ENCODE results near the gene FLYWCH2.
A peak's percentile ranks its signal among the peaks of the same experiment; 100 is the strongest.

FLYWCH2 gene

DNA sequence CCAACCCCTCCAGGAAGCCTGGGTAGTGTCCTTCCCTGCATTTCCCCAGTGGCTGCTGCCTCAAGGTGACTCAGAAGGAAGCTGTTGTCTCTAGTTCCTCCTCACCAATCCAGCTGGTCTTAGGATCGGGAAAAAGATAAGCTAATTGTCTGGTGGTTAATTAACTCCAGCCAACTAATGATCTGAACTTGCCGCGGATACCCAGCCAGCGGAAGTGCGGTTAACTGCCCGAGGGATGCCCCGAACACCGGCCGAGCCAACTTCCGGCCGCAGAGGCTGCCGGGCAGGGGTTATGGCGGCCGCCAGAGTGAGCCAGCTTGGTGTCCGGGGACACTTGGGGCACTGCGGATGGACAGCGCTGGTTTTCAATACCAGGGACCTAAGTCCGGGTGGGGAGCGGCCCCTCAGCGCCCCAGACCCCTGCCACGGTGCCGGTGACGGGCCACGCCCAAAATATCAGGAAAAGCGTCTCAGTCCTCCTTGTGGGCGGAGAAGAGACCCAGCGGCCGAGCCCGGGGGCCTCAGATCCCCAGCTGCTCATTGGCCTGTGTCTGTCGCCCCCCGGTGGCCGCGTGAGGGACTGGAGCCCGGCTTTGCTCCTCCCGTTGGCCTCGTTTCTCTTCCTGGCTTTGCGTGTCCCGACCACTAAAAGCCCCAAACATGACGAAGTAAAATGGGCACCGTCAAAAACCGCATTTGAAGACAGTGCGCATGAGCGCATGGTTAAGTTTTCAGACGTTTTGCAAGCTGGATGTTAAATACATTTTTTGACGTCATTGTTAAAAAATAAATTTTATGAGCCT lies 14.8 kb upstream of the FLYWCH2 start:
- peak overlapping the region; percentile 62 for H3K4me3 ChIP-seq (ENCODE audit: low read depth, low read length)
- TF ChIP-seq, protein P1, sequence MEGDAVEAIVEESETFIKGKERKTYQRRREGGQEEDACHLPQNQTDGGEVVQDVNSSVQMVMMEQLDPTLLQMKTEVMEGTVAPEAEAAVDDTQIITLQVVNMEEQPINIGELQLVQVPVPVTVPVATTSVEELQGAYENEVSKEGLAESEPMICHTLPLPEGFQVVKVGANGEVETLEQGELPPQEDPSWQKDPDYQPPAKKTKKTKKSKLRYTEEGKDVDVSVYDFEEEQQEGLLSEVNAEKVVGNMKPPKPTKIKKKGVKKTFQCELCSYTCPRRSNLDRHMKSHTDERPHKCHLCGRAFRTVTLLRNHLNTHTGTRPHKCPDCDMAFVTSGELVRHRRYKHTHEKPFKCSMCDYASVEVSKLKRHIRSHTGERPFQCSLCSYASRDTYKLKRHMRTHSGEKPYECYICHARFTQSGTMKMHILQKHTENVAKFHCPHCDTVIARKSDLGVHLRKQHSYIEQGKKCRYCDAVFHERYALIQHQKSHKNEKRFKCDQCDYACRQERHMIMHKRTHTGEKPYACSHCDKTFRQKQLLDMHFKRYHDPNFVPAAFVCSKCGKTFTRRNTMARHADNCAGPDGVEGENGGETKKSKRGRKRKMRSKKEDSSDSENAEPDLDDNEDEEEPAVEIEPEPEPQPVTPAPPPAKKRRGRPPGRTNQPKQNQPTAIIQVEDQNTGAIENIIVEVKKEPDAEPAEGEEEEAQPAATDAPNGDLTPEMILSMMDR (IDR thresholded peaks at IDR 0.05; ENCODE audit: low read depth, low read length): peak; percentile 96
- DNase-seq (ENCODE audit: low read depth, low spot score): peak; percentile 94
- in situ Hi-C loops (cut with HindIII; ENCODE audit: low sequenced_read_pairs): no loop called here

DNA sequence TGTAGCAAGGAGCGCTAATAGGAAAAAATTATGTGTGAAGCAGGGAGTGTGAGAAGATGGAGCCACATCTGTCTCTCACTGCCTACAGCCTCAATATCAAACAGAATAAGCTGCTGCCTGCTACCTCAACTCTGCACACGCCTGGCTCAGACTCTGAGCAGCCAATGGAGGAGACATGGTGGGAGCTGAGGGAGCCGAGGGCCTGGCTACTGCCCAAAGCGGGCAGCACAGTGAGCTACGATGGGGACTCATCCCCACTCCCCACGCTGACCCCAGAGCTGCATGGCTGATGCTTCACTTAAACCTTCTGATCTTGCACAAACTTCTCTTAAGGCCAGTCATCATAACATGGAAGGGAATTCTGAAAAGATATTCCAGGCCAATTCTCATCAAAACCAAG lies 11.1 kb upstream of the FLYWCH2 start:
- DNase-seq (ENCODE audit: low read depth, low spot score): no peak
- TF ChIP-seq, protein P1 (IDR thresholded peaks at IDR 0.05; ENCODE audit: low read depth, low read length): no peak
- no peak overlapping the region for H3K4me3 ChIP-seq (ENCODE audit: low read depth, low read length)
- in situ Hi-C loops (cut with HindIII; ENCODE audit: low sequenced_read_pairs): no loop called here

DNA sequence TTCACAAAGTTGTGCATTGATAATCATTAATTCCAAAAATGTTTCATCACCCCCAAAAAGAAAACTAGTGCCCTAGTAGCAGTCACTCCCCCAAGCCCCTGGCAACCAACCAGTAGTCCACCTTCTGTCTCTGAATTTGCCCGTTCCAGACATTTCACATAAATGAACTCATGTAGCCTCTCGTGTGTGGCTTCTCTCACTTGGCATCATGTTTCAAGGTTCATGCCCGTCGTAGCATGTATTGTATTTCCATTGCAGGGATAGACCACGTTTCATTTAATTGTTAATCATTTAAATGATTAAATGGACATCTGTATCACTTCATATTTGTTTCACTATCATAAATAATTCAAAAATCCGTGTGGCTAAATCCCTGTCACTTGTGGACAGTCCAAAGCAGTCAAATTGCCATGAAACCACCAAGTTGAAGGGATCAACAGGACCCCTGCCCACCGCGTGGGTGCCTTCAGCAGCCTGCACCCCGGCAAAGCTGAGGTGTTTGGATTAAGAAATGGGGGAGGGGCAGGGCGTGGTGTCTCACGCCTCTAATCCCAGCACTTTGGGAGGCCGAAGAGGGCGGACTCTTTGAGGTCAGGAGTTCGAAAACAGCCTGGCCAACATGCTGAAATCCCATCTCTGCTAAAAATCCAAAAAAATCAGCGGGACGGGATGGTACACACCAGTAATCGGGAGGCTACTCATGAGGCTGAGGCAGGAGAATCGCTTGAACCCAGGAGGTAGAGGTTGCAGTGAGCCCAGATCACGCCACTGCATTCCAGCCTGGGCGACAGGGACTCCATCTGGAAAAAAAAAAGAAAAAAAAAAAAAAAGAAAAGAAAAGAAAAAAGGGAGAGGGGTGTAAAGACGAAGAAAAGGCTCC lies 8.7 kb upstream of the FLYWCH2 start:
- TF ChIP-seq, protein P1 (IDR thresholded peaks at IDR 0.05; ENCODE audit: low read depth, low read length): no peak
- no peak for DNase-seq (ENCODE audit: low read depth, low spot score)
- H3K4me3 ChIP-seq (ENCODE audit: low read depth, low read length): no peak overlapping the region
- in situ Hi-C loops (cut with HindIII; ENCODE audit: low sequenced_read_pairs): no loop called here

DNA sequence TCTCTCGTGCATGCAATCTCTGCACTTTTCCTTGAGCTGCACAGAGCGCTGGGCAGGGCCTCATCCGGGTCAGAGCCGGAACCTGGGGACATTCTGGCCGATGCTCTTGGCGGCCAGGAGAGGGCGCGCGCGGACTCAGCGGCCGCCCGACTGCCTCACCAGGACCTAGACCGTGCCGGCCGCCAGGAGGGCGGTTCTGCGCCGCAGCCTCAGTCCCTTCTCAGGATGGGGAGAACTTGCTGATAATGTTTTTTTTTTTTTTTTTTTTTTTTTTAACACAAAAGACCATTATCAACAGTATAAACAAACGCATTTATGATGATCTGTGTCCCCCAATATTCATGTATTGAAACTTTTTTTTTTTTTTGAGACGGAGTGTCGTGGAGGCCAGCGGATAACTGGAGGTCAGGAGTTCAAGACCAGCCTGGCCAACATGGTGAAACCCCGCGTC lies 8.1 kb upstream of the FLYWCH2 start:
- TF ChIP-seq, protein P1 (IDR thresholded peaks at IDR 0.05; ENCODE audit: low read depth, low read length): peak; percentile 91
- no peak overlapping the region for H3K4me3 ChIP-seq (ENCODE audit: low read depth, low read length)
- peak; percentile 56 for DNase-seq (ENCODE audit: low read depth, low spot score)
- in situ Hi-C loops (cut with HindIII; ENCODE audit: low sequenced_read_pairs): no loop called here

DNA sequence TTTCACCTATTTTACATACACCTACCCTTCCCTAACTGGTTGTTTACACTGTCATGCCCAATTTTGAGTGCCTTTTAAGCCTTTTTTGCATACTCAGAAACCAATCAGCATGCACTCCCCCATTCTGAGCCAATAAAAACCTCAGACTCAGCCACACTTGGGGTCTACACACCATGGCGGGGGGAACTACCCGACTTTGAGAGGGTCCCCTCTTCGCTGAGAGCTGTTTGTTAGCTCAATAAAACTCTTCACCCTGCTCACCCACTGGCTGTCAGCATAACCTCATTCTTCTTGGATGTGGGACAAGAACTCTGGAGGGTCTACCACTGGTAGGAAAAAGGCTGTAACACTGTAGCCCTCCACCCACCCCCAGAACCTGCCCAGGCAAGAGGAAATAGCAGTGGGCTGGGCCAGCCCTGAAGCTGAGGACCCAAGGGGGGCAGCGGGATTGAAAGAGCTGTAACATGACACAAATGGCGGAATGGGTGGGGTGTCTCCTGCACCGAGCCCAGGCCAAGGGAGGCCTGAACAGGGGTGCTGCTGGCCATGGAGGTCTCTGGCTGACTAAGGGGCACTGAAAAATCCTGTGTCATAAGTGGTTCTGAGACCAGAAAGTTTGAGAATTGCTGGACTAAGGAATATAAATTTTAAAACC lies 3.0 kb upstream of the FLYWCH2 start:
- DNase-seq (ENCODE audit: low read depth, low spot score): no peak
- in situ Hi-C loops (cut with HindIII; ENCODE audit: low sequenced_read_pairs): no loop called here
- H3K4me3 ChIP-seq (ENCODE audit: low read depth, low read length): no peak overlapping the region
- TF ChIP-seq, protein P1 (IDR thresholded peaks at IDR 0.05; ENCODE audit: low read depth, low read length): no peak

All from astrocyte of the spinal cord (primary cell).